Mesothelial cell of epicardium (in vitro differentiated cells): Measurements from ENCODE around the gene KRT8. TPM values are rescaled to one million over a fixed set of nuclear protein-coding genes. Genes with fewer than 3 reads are reported as not detected.
A peak's percentile ranks its signal among the peaks of the same experiment; 100 is the strongest.

Experiments
- DNase-seq, 2 experiments: peaks; one replicate each; pipeline ENCODE4 v3.0.0; 2021; ENCODE audit warnings: low spot score in 2 of 2; ENCODE audit not compliant: unreplicated experiment in 2 of 2
- H3K27ac Mint-ChIP-seq: 2 replicates; pipeline ENCODE4 v1.8.0; 2021; ENCODE audit warnings: mixed read lengths
- H3K27me3 Mint-ChIP-seq: 2 replicates; pipeline ENCODE4 v1.8.0; 2021; ENCODE audit warnings: low read depth, mixed read lengths
- H3K36me3 Mint-ChIP-seq: 2 replicates; pipeline ENCODE4 v1.8.0; 2021; ENCODE audit warnings: mixed read lengths
- H3K4me1 Mint-ChIP-seq: 2 replicates; pipeline ENCODE4 v1.8.0; 2021; ENCODE audit warnings: mixed read lengths
- H3K4me3 Mint-ChIP-seq: 2 replicates; pipeline ENCODE4 v1.8.0; 2021; ENCODE audit warnings: mild to moderate bottlenecking, moderate library complexity, mixed read lengths
- H3K9me3 Mint-ChIP-seq: 2 replicates; pipeline ENCODE4 v1.8.0; 2021; ENCODE audit warnings: mixed read lengths
- total RNA-seq: library from RNA; stranded (reverse); gene quantifications from 3 replicates; pipeline ENCODE4 v1.2.1, GENCODE V29; 2021
- TF ChIP-seq, protein P1 (sequence below): fragments of 200-600 bp; sonication (generic); IDR thresholded peaks from one replicate; pipeline ENCODE4 v1.5.0; 2021; ENCODE audit warnings: antibody characterized with exemption; ENCODE audit not compliant: unreplicated experiment

KRT8 gene
- total RNA-seq, 1 donor from 2014 or later: 1,131 TPM

DNA sequence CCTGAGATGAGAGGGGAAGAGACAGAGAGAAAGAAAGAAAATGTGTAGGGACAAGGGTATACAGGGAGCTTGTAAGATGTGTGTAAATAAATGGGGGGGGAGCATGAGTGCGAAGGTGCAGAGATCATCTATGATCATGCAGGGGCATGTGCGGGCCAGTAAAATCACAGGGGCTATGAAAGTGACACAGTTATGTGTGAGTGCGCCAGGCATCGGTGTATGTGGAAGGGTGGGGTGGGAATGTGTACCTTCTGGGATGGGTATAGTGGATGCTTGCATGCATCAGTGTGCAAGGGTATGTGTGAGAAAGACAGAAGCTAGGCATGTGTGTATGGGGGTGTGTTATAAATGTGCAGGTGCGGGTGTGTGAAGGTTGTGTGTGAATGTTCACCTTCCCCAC lies 37.7 kb downstream of the KRT8 start:
- no peak for DNase-seq
- Mint-ChIP-seq H3K27ac (peak overlapping the region; percentile 33), H3K9me3 (no peaks in the 10 kb centered on the region), H3K4me3 (no peak overlapping the region), H3K27me3 (no peaks in the 10 kb centered on the region), H3K4me1 (peaks cover 27% of the 10 kb centered on the region), H3K36me3 (no peaks in the 10 kb centered on the region)
- TF ChIP-seq, protein P1, sequence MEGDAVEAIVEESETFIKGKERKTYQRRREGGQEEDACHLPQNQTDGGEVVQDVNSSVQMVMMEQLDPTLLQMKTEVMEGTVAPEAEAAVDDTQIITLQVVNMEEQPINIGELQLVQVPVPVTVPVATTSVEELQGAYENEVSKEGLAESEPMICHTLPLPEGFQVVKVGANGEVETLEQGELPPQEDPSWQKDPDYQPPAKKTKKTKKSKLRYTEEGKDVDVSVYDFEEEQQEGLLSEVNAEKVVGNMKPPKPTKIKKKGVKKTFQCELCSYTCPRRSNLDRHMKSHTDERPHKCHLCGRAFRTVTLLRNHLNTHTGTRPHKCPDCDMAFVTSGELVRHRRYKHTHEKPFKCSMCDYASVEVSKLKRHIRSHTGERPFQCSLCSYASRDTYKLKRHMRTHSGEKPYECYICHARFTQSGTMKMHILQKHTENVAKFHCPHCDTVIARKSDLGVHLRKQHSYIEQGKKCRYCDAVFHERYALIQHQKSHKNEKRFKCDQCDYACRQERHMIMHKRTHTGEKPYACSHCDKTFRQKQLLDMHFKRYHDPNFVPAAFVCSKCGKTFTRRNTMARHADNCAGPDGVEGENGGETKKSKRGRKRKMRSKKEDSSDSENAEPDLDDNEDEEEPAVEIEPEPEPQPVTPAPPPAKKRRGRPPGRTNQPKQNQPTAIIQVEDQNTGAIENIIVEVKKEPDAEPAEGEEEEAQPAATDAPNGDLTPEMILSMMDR: no peak

DNA sequence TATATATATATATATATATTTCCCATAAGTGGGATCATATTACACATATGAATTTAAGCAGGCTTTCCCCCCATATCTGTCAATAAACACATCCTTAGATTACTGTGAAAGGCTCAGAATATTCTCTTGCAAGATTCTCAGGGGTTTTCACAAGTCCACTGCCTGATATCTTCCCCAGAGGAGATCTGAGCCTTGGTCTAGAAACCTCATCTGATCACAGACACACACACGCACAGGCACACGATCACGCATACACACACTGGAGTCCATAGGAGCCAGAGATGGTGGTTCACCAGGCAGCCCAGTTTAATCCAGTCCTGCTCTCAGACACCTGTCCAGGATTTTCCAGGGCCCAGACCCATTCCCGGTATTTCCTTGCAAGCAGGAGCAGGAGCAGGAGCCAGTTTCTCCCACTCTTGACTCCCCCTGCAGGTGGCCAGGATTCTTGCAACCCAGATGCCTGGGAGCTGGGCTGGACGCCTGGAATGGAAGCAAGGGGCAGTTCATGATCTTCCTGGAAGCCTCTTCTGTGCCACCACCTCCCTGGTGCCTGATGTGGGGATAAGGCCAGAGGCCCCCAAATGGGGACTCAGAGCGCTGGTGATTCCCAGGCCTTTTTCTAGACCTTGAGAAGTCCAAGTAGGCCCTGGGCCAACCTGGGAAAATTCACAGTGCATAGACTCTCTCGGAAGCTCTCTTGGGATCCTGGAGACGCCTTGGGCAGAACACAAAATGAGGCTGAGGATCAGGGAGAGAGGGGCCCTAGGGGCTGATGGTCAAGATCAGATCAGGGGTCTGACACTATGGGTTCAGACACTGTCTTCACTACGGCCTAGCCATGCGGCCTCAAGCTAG lies 39.6 kb downstream of the KRT8 start:
- no peaks in the 10 kb centered on the region for H3K27me3 Mint-ChIP-seq
- H3K27ac Mint-ChIP-seq: peak overlapping the region; percentile 60
- no peaks in the 10 kb centered on the region for H3K36me3 Mint-ChIP-seq
- peaks cover 12% of the 10 kb centered on the region for H3K4me1 Mint-ChIP-seq
- DNase-seq: peak; percentile 51 to 84
- H3K4me3 Mint-ChIP-seq: no peak overlapping the region
- TF ChIP-seq, protein P1: peak; percentile 90
- H3K9me3 Mint-ChIP-seq: no peaks in the 10 kb centered on the region

DNA sequence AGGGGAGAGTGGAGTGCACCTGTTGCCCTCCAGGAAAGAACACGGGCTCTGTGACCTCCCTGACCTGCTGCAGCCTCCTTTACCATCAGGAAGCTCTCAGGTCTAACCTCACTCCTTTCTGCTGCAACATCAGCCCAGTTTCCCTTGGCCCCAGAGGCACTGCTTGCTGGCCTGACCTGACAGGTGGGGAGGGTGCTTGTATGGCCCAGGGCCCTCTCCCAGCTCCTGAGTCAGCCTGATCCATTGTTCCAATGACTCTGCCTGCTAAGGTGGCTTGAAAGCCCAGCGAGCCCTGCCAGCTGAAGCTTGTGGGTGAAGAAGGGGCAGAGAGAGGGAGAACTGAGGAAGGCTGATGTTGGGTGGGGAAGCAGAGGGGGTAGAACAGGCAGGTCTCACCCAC lies 42.9 kb downstream of the KRT8 start:
- no peak for DNase-seq
- Mint-ChIP-seq H3K27ac (no peak overlapping the region), H3K27me3 (no peaks in the 10 kb centered on the region), H3K36me3 (no peaks in the 10 kb centered on the region), H3K9me3 (no peaks in the 10 kb centered on the region), H3K4me1 (peaks cover 8% of the 10 kb centered on the region), H3K4me3 (no peak overlapping the region)
- TF ChIP-seq, protein P1: no peak

DNA sequence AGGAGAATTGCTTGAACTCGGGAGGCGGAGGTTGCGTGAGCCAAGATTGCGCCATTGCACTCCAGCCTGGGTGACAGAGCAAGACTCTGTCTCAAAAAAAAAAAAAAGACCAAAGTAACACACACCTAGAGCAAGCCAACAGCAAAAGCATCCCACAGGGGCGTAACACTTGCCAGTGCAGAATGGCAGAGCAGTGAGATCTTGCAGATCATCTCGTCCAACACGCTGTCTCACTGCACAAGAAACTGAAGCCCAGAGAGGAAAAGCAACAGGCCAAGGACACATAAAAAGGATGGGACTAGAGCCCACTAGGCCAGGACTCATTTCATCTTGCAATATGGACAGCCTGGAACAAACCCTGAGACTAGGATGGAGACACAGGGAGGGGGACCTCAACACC lies 43.4 kb downstream of the KRT8 start:
- no peak for DNase-seq
- no peaks in the 10 kb centered on the region for H3K27me3 Mint-ChIP-seq
- H3K9me3 Mint-ChIP-seq: no peaks in the 10 kb centered on the region
- peaks cover 8% of the 10 kb centered on the region for H3K4me1 Mint-ChIP-seq
- TF ChIP-seq, protein P1: no peak
- H3K4me3 Mint-ChIP-seq: no peak overlapping the region
- no peaks in the 10 kb centered on the region for H3K36me3 Mint-ChIP-seq
- no peak overlapping the region for H3K27ac Mint-ChIP-seq

DNA sequence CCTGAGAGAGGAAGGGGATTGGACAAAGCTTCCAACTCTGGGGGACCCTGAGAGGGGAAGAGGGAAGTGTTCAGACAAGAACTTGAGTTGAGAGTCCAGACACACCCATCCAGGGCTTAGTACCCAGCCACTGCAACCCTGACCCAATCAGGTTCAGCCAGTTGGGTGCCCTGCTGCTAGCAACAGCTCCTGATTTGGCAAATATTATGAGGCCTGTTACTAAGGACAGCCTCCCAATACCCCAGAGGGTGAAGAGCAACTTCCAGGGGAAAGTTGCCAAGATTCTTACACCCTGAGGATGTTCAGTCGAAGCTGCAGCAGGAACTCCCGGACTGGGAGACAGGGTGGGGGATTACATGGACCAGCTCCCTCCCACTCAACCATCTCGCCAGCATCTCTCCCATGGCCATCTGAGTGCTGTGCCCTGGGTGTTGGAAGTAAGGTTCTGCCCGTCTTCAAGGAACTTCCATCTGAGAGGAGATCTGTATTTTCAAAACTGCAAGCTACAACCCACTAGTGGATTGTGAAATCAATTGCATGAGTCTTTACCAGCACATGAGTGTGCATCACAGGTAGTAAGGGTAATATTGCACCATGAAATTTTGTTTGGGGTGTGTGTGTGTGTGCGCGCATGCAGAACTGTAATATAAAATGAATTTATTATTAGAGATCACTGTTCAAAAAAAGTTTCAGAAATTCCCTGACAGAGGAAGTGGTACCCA lies 44.6 kb downstream of the KRT8 start:
- H3K36me3 Mint-ChIP-seq: no peaks in the 10 kb centered on the region
- DNase-seq: no peak
- H3K4me3 Mint-ChIP-seq: no peak overlapping the region
- TF ChIP-seq, protein P1: no peak
- peaks cover 5% of the 10 kb centered on the region for H3K9me3 Mint-ChIP-seq
- peak overlapping the region; percentile 68 for H3K27ac Mint-ChIP-seq
- H3K27me3 Mint-ChIP-seq: peaks cover 5% of the 10 kb centered on the region
- peaks cover 8% of the 10 kb centered on the region for H3K4me1 Mint-ChIP-seq
